Right lobe of liver (tissue), 6 donors: ENCODE measurements around the gene KIRREL2. TPM values are rescaled to one million over a fixed set of nuclear protein-coding genes. Genes with fewer than 3 reads are reported as not detected.

ENCODE experiments used
- ATAC-seq, 4 donors: fragments of 200-7000 bp; cut with Tn5 transposase; one replicate each; pipeline ENCODE4 v1.9.1; 2020; ENCODE audit warnings: mild to moderate bottlenecking in 4 of 4, moderate library complexity in 4 of 4
- DNase-seq, 3 donors: peaks; one replicate each; pipeline ENCODE4 v3.0.0-alpha.2; 2020
- H3K27ac ChIP-seq, 3 donors: fragments of 200-600 bp; one replicate each; pipeline ENCODE4 v1.8.0; 2022
- H3K27me3 ChIP-seq, 2 donors: fragments of 200-600 bp; one replicate each; pipeline ENCODE4 v1.8.0; 2022
- H3K36me3 ChIP-seq, 4 donors: fragments of 200-600 bp; sonication (generic) in 1 of 4; one replicate each; pipeline versions ENCODE4 v1.5.1 to v1.8.0; 2017 to 2022; ENCODE audit warnings: control low read depth in 1 of 4
- H3K4me1 ChIP-seq, 4 donors: fragments of 200-600 bp; sonication (generic) in 1 of 4; one replicate each; pipeline versions ENCODE4 v1.5.1 to v1.8.0; 2017 to 2022; ENCODE audit warnings: control low read depth in 1 of 4
- H3K4me3 ChIP-seq, 3 donors: fragments of 200-600 bp; one replicate each; pipeline ENCODE4 v1.8.0; 2022
- H3K9me3 ChIP-seq, 4 donors: fragments of 200-600 bp; sonication (generic) in 1 of 4; one replicate each; pipeline versions ENCODE4 v1.5.1 to v1.8.0; 2017 to 2022; ENCODE audit warnings: control low read depth in 1 of 4
- CTCF ChIP-seq, 4 donors: fragments of 200-600 bp in 3 of 4; fragments of 450-650 bp in 1 of 4; IDR thresholded peaks; one replicate each; pipeline versions ENCODE4 v1.5.1 to v1.8.0; 2016 to 2022; ENCODE audit warnings: antibody characterized with exemption in 4 of 4, mild to moderate bottlenecking in 2 of 4
- POLR2A ChIP-seq: fragments of 450-650 bp; IDR thresholded peaks from one replicate; pipeline ENCODE4 v1.6.1; 2017; ENCODE audit warnings: antibody characterized with exemption, mild to moderate bottlenecking
- WGBS: methylation state at CpG from one replicate; pipeline ENCODE4 v1.1.6; 2018; ENCODE audit warnings: low coverage, low lambda C conversion rate; ENCODE audit not compliant: insufficient coverage; ENCODE audit errors: missing lambda C conversion rate; 5-methylcytosine and 5-hydroxymethylcytosine counted together
- intact Hi-C, 2 donors: fragments of 100-400 bp; cut with DNase I; formaldehyde crosslinking; loops; one replicate each; pipeline versions ENCODE4 v1.11.2 to v1.14.1; 2022
- total RNA-seq, 6 experiments: library from RNA; depleted of rRNA in 2 of 6; stranded (reverse); fragments of >200 nt in 2 of 6; fragmentation: NEBNext Ultra II Directional in 3 of 6; extraction: Animal tissue kit (Norgen Biotek cat#: 25700) in 3 of 6; gene quantifications; one replicate each; pipeline versions ENCODE4 v1.1.0 to v1.2.4, GENCODE V29; 2016 to 2023
- donor health status: DM: no; HTN: yes; CAD: no.
- donor health status: DM: no; HTN: no; CAD: no.
- donor health status: DM: no; HTN: no; CAD: no.
- donor health status: DM: no; HTN: yes; CAD: no.
- donor health status: DM: no; HTN: yes; CAD: no.

KIRREL2 gene
- total RNA-seq, 6 experiments from 2014 or later = not detected

- Histone ChIP-seq H3K4me1 (peaks cover 0 to 10% (median 2%) of the 10 kb centered on the region in 4 donors), H3K9me3 (no peaks in the 10 kb centered on the region), H3K4me3 (no peak overlapping the region), H3K27ac (no peak overlapping the region), H3K27me3 (peaks cover 0 to 12% of the 10 kb centered on the region in 2 donors), H3K36me3 (no peaks in the 10 kb centered on the region)
- TF ChIP-seq POLR2A = no peak
- TF ChIP-seq CTCF (IDR thresholded peaks at IDR 0.05) = no peak
- intact Hi-C loops = no loop called here
- 4% methylated on average over 12 of the region's 24 CpGs for WGBS
- ATAC-seq (no peak), DNase-seq (peak in 1 of 3 donors; percentile 43)
These were observed 3.7 kb downstream of the KIRREL2 start for GRCh38 chr19:35860436-35860817.

GRCh38 chr19:35860818-35861639 is 4.3 kb downstream of the KIRREL2 start:
- Histone ChIP-seq H3K4me3 (no peak overlapping the region), H3K4me1 (peaks cover 0 to 9% (median 2%) of the 10 kb centered on the region in 4 donors), H3K9me3 (no peaks in the 10 kb centered on the region), H3K27me3 (peaks cover 0 to 11% of the 10 kb centered on the region in 2 donors), H3K36me3 (no peaks in the 10 kb centered on the region), H3K27ac (no peak overlapping the region)
- intact Hi-C loops = no loop called here
- peak in 1 of 3 donors; percentile 40 for DNase-seq
- 7% methylated on average over 11 of the region's 55 CpGs for WGBS
- TF ChIP-seq CTCF (IDR thresholded peaks at IDR 0.05) = no peak
- no peak for TF ChIP-seq POLR2A
- ATAC-seq = peak; percentile 42 to 71 (median 62)

GRCh38 chr19:35861640-35862160 is 5.0 kb downstream of the KIRREL2 start:
- no peak overlapping the region for H3K27ac ChIP-seq
- DNase-seq (no peak), ATAC-seq (no peak)
- peaks cover 0 to 2% (median under 1%) of the 10 kb centered on the region in 4 donors for H3K4me1 ChIP-seq
- WGBS = 29% methylated on average over 12 of the region's 19 CpGs
- no peaks in the 10 kb centered on the region for H3K9me3 ChIP-seq
- intact Hi-C loops = no loop called here
- TF ChIP-seq CTCF (IDR thresholded peaks at IDR 0.05) (no peak), POLR2A (no peak)
- H3K27me3 ChIP-seq = peaks cover 0 to 5% of the 10 kb centered on the region in 2 donors
- H3K36me3 ChIP-seq = no peaks in the 10 kb centered on the region
- no peak overlapping the region for H3K4me3 ChIP-seq

GRCh38 chr19:35862528-35862927 is 5.8 kb downstream of the KIRREL2 start:
- DNase-seq = no peak
- peak; percentile 42 to 53 (median 44) for ATAC-seq
- no peak overlapping the region for H3K4me3 ChIP-seq
- no peaks in the 10 kb centered on the region for H3K27me3 ChIP-seq
- intact Hi-C loops = no loop called here
- no peaks in the 10 kb centered on the region for H3K4me1 ChIP-seq
- WGBS = 77% methylated on average over 7 of the region's 14 CpGs
- H3K9me3 ChIP-seq = no peaks in the 10 kb centered on the region
- no peak overlapping the region for H3K27ac ChIP-seq
- no peaks in the 10 kb centered on the region for H3K36me3 ChIP-seq
- TF ChIP-seq POLR2A (no peak), CTCF (IDR thresholded peaks at IDR 0.05) (no peak)
